GM12892 (cell line): ENCODE measurements around the gene C5AR2.

Experiments
- POLR2A ChIP-seq: IDR thresholded peaks from 2 replicates; pipeline ENCODE4 v1.6.1; 2011; ENCODE audit warnings: low read depth, low read length, control low read depth
- POLR2AphosphoS5 ChIP-seq: IDR thresholded peaks from 2 replicates; pipeline ENCODE4 v1.6.1; 2011; ENCODE audit warnings: low read depth, low read length, control low read depth
- TAF1 ChIP-seq: IDR thresholded peaks from 2 replicates; pipeline ENCODE4 v1.6.1; 2011; ENCODE audit warnings: low read depth, mild to moderate bottlenecking, control low read depth, low read length, borderline replicate concordance

GRCh38 chr19:47312366-47313006 lies 19.5 kb upstream of the C5AR2 start:
- TF ChIP-seq POLR2A (no peak), POLR2AphosphoS5 (no peak), TAF1 (no peak)
